Effector CD4-positive, alpha-beta T cell (primary cell): Measurements from ENCODE around the gene ASPA. TPM values are rescaled to one million over a fixed set of nuclear protein-coding genes. Genes with fewer than 3 reads are reported as not detected.
"Not testable (repeated sequence)": the region's sequence is repeated elsewhere in the genome, so short reads cannot be mapped to it uniquely, and the experiment has no call there.

Experiments
- DNase-seq: peaks from one replicate; pipeline ENCODE4 v3.0.0-alpha.2; 2020
- total RNA-seq: gene quantifications from one replicate; lab custom pipeline; 2026; lab: John Stamatoyannopoulos, UW

Gene ASPA
- not detected for total RNA-seq

DNA sequence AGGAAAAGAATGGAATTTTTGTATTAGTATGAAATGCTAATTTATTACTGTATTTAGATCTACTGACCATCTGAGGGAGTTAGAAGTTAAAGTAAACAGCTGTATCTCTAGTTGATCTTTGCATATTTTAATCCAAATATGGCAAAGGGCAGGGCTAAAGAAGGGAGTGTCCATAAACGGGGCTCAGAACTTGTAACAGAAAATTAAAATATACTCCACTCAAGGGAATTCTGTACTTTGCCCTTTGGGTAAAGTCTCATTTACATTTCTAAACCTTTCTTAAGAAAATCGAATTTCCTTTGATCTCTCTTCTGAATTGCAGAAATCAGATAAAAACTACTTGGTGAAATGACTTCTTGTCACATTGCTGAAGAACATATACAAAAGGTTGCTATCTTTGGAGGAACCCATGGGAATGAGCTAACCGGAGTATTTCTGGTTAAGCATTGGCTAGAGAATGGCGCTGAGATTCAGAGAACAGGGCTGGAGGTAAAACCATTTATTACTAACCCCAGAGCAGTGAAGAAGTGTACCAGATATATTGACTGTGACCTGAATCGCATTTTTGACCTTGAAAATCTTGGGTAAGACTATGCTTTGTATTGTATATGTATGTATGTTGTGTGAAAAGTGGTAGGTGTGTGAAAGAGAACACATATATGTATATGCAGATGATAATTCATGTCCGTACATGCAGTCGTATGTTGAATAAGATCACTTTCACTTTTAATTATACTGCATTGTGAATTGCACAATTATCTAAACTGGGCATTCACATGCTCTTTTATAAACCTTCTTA lies at the start of gene ASPA:
Gene ASPA, plus strand, starts transcription at position 186 of the 799 bp plus-strand sequence. Its CDS starts 163 bp downstream, at position 349.
- DNase-seq: no peak

DNA sequence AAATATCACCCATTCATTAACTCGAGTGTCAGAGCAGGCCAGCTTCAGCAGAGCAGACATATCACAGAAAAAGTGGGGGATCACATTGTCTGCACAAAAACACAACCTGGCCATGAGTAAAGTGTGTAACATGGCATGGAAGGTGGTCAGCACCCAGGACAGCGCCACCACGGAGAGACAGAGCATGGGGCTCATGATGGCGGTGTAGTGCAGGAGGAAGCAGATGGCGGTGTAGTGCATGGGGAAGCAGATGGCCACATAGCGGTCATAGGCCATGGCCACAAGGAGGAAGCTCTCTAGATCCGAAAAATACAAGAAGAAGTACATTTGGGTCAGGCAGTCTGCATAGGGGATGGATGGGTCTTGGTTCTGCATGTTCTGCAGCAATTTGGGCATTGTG lies 42.6 kb upstream of the ASPA start:
- not testable (repeated sequence) for DNase-seq

DNA sequence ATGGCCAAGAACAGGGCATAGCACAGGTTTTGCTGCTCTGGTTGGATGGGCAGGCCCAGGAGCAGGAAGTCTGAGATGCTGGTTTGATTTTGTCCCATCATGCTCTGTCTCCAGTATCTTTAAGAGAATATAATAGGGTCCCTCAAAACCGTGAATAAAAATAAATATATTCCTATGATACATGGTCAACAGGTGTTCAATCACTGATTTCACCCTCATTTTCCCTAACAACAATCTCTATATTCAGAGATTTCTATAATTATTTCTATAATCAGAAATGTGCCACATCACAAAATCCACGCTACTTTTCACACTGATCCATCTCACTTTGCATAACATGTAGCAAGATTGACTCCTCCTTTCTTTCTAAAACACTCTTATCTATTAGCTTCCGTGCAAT lies 42.1 kb upstream of the ASPA start, which contains the start of gene OR1E2:
Gene OR1E2, minus strand, starts transcription at position 101 of the 400 bp plus-strand sequence. Its CDS starts 0 bp downstream, at position 101.
- DNase-seq: no peak

DNA sequence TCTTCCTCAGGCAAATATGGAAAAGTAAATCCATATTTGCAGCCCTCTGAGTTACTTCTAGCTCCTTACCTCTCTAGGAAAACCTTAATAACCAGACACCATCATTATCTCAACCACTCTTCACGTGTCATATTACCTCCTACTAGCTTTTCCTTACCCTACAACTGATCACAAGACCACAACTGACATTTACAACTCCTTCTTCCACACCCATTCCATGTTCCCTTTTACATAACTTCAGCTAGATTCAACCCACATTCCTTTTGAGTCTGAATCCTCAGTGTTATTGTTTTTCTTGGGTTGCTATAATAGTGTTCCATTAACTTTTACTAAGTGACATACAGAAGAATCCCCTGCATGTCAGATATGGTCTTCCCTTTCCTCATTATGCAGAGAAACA lies 37.4 kb upstream of the ASPA start:
- no peak for DNase-seq

- DNase-seq: no peak
Observed at GRCh38 chr17:3440451-3440850, 35.3 kb upstream of the ASPA start.

- no peak for DNase-seq
Observed at GRCh38 chr17:3447625-3448024, 28.2 kb upstream of the ASPA start.

- DNase-seq: no peak
Observed at GRCh38 chr17:3448059-3448665, 27.6 kb upstream of the ASPA start.

- not testable (repeated sequence) for DNase-seq
Observed at GRCh38 chr17:3466355-3466754, 9.4 kb upstream of the ASPA start.

GRCh38 chr17:3469529-3469928 lies 6.3 kb upstream of the ASPA start:
- no peak for DNase-seq

DNA sequence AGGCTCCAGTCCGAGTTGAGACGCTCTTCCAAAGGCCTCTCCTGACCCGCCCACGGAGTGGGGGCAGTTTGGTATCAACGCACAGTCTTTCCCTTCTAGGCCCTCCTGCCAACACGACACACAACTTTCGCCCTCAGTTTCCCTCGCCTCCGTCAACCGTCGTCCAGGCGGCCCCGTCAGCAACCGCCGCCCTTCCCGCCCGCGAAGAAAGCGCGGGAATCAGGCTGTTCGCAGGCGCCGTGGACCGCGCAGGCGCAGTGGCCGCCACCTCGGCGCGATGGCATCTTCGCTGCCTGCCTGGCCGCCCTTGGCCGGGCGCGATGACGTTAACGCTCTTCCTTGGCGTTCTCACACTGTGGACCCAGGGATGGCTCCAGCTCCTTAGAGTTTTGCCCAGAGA lies 4.2 kb upstream of the ASPA start, which contains the start of gene SPATA22:
Gene SPATA22, minus strand, starts transcription at position 221 of the 400 bp plus-strand sequence. CDS start 2,494 bp downstream, outside the sequence.
- no peak for DNase-seq

GRCh38 chr17:3472137-3472536 lies 3.7 kb upstream of the ASPA start:
- DNase-seq: no peak

DNA sequence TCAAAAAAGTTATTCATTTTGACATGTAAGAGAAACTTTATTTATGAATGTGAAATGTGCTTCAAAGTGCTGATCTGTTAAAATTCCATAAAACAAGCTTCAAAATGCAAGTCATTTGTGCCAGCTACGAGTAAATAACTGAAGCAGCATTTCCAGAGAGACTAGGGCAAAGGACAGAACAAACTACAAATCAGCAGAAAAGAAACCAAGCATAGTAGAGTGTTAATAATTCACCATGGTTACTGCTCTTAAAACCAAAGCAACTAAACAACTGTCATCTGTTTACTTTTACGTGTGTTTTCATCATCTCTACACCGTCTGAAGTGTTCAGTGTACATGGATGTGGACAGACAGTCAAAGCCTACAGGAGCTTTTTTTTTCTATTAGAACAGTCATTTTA lies 1.6 kb upstream of the ASPA start:
- DNase-seq: no peak

GRCh38 chr17:3475251-3475685 lies 529 bp upstream of the ASPA start:
- DNase-seq: no peak

- DNase-seq: no peak
Observed at GRCh38 chr17:3479988-3480387, 4.2 kb downstream of the ASPA start.

- DNase-seq: no peak
Observed at GRCh38 chr17:3482852-3483251, 7.1 kb downstream of the ASPA start.

- DNase-seq: no peak
Observed at GRCh38 chr17:3485481-3486068, 9.8 kb downstream of the ASPA start.

DNA sequence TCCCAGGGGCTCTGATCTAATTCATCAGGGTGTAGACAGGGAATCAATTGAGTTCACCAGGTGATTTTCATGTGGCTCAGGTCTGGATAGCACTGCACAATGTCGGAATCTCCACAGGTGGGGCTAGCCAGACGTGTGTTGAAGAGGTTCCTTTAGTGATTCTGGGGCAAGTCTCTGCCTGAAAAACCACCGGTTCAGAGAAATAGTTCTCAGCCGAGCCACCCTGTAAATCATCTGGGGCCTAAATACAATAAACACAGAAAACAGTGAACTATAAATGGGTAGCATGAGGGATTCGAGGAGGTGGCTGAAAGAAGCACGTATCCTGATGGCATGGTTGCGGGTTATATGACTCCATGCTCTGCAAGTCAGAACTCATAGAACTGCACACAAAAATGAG lies 21.3 kb downstream of the ASPA start:
- no peak for DNase-seq

DNA sequence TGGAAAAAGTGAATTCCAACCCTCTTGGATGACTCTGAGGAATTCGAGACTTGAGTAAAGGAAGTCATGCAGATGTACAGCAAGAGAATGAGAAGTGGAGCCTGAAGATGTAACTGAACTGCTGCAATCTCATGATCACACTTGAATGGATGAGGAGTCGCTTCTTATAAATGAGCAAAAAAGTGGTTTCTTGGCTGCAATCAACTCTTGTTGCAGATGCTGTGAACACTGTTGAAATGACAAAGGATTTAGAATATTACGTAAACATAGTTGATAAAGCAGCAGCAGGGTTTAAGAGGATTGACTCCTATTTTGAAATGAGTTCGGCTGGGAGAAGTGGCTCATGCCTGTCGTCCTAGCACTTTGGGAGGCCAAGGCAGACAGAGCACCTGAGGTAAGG lies 25.5 kb downstream of the ASPA start:
- no peak for DNase-seq

- DNase-seq: no peak
Observed at GRCh38 chr17:3502466-3502865, 26.7 kb downstream of the ASPA start.

DNA sequence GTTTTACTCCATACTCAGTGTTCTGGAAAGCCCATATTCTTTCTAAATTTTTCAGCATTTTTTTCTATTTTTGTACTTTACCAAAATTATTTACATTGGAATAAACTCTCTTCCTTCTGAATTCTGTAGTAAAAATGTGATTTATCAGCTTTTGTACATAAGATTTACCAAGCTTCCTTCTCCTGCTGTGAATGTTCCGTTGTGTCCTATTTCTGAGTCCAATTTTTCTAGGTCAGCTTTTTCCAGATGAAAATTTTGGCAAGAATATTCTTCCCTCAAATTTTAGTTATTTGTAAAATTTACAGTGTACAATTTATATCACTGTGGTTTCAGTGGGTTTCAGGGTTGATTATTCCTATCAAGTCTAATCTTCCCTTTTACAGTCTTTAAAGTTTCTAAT lies 27.5 kb downstream of the ASPA start:
- no peak for DNase-seq

DNA sequence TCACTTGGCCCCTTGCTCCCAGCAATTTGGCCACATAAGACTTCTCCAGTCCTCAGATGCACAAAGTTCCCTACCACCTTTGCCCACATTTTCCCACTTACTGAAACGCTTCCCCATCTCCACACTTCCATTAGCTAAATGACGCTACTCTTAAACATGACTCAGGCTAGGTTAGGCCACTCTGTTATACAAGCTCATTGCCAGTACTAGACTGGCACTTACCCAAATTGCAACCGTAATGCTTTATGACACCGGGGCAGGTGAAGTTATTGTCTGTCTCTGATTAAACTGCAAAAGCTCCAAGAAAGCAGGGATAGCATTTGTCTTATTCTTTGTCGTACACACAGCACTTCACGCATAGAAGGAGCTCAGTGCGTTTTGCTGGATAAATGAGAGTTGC lies 29.2 kb downstream of the ASPA start:
- no peak for DNase-seq

- no peak for DNase-seq
Observed at GRCh38 chr17:3506054-3506453, 30.3 kb downstream of the ASPA start.

- DNase-seq: no peak
Observed at GRCh38 chr17:3507071-3507470, 31.3 kb downstream of the ASPA start.

GRCh38 chr17:3507869-3508268 lies 32.1 kb downstream of the ASPA start:
- no peak for DNase-seq
